Right lobe of liver (tissue), 6 donors: Measurements from ENCODE around the gene AURKA. TPM values are rescaled to one million over a fixed set of nuclear protein-coding genes. Genes with fewer than 3 reads are reported as not detected.
A peak's percentile ranks its signal among the peaks of the same experiment; 100 is the strongest.

Experiments
- ATAC-seq, 4 donors: fragments of 200-7000 bp; cut with Tn5 transposase; one replicate each; pipeline ENCODE4 v1.9.1; 2020; ENCODE audit warnings: mild to moderate bottlenecking in 4 of 4, moderate library complexity in 4 of 4
- DNase-seq, 3 donors: peaks; one replicate each; pipeline ENCODE4 v3.0.0-alpha.2; 2020
- H3K27ac ChIP-seq, 3 donors: fragments of 200-600 bp; one replicate each; pipeline ENCODE4 v1.8.0; 2022
- H3K27me3 ChIP-seq, 2 donors: fragments of 200-600 bp; one replicate each; pipeline ENCODE4 v1.8.0; 2022
- H3K36me3 ChIP-seq, 4 donors: fragments of 200-600 bp; sonication (generic) in 1 of 4; one replicate each; pipeline versions ENCODE4 v1.5.1 to v1.8.0; 2017 to 2022; ENCODE audit warnings: control low read depth in 1 of 4
- H3K4me1 ChIP-seq, 4 donors: fragments of 200-600 bp; sonication (generic) in 1 of 4; one replicate each; pipeline versions ENCODE4 v1.5.1 to v1.8.0; 2017 to 2022; ENCODE audit warnings: control low read depth in 1 of 4
- H3K4me3 ChIP-seq, 3 donors: fragments of 200-600 bp; one replicate each; pipeline ENCODE4 v1.8.0; 2022
- H3K9me3 ChIP-seq, 4 donors: fragments of 200-600 bp; sonication (generic) in 1 of 4; one replicate each; pipeline versions ENCODE4 v1.5.1 to v1.8.0; 2017 to 2022; ENCODE audit warnings: control low read depth in 1 of 4
- CTCF ChIP-seq, 4 donors: fragments of 200-600 bp in 3 of 4; fragments of 450-650 bp in 1 of 4; IDR thresholded peaks; one replicate each; pipeline versions ENCODE4 v1.5.1 to v1.8.0; 2016 to 2022; ENCODE audit warnings: antibody characterized with exemption in 4 of 4, mild to moderate bottlenecking in 2 of 4
- POLR2A ChIP-seq: fragments of 450-650 bp; IDR thresholded peaks from one replicate; pipeline ENCODE4 v1.6.1; 2017; ENCODE audit warnings: antibody characterized with exemption, mild to moderate bottlenecking
- WGBS: methylation state at CpG from one replicate; pipeline ENCODE4 v1.1.6; 2018; ENCODE audit warnings: low coverage, low lambda C conversion rate; ENCODE audit not compliant: insufficient coverage; ENCODE audit errors: missing lambda C conversion rate; 5-methylcytosine and 5-hydroxymethylcytosine counted together
- intact Hi-C, 2 donors: fragments of 100-400 bp; cut with DNase I; formaldehyde crosslinking; loops; one replicate each; pipeline versions ENCODE4 v1.11.2 to v1.14.1; 2022
- total RNA-seq, 6 experiments: library from RNA; depleted of rRNA in 2 of 6; stranded (reverse); fragments of >200 nt in 2 of 6; fragmentation: NEBNext Ultra II Directional in 3 of 6; extraction: Animal tissue kit (Norgen Biotek cat#: 25700) in 3 of 6; gene quantifications; one replicate each; pipeline versions ENCODE4 v1.1.0 to v1.2.4, GENCODE V29; 2016 to 2023
- donor health status: DM: no; HTN: yes; CAD: no.
- donor health status: DM: no; HTN: no; CAD: no.
- donor health status: DM: no; HTN: no; CAD: no.
- donor health status: DM: no; HTN: yes; CAD: no.
- donor health status: DM: no; HTN: yes; CAD: no.

AURKA gene
- total RNA-seq, 6 experiments from 2014 or later, result 1.5 to 7.4 (median 2.5) TPM

- TF ChIP-seq POLR2A (no peak), CTCF (IDR thresholded peaks at IDR 0.05) (no peak)
- 48% methylated on average over 1 of the region's 1 CpG for WGBS
- intact Hi-C loops, result no loop called here
- ATAC-seq (peak in 2 of 4 donors; percentile 15 to 60), DNase-seq (no peak)
- Histone ChIP-seq H3K4me3 (no peak overlapping the region), H3K9me3 (no peaks in the 10 kb centered on the region), H3K27ac (no peak overlapping the region), H3K4me1 (no peaks in the 10 kb centered on the region), H3K27me3 (no peaks in the 10 kb centered on the region), H3K36me3 (no peaks in the 10 kb centered on the region)
Observed at GRCh38 chr20:56380375-56380774, 11.6 kb downstream of the AURKA start.

GRCh38 chr20:56378386-56378785 is 13.6 kb downstream of the AURKA start:
- ATAC-seq (no peak), DNase-seq (no peak)
- no peaks in the 10 kb centered on the region for H3K27me3 ChIP-seq
- H3K4me1 ChIP-seq, result no peaks in the 10 kb centered on the region
- 90% methylated on average over 3 of the region's 3 CpGs for WGBS
- no peak overlapping the region for H3K27ac ChIP-seq
- H3K36me3 ChIP-seq, result no peaks in the 10 kb centered on the region
- no peak for TF ChIP-seq CTCF (IDR thresholded peaks at IDR 0.05)
- no peak for TF ChIP-seq POLR2A
- H3K4me3 ChIP-seq, result no peak overlapping the region
- intact Hi-C loops, result no loop called here
- H3K9me3 ChIP-seq, result no peaks in the 10 kb centered on the region

- H3K27ac ChIP-seq, result no peak overlapping the region
- intact Hi-C loops, result no loop called here
- H3K27me3 ChIP-seq, result no peaks in the 10 kb centered on the region
- ATAC-seq (no peak), DNase-seq (no peak)
- no peaks in the 10 kb centered on the region for H3K4me1 ChIP-seq
- no peaks in the 10 kb centered on the region for H3K36me3 ChIP-seq
- no peak overlapping the region for H3K4me3 ChIP-seq
- TF ChIP-seq POLR2A (no peak), CTCF (IDR thresholded peaks at IDR 0.05) (no peak)
- no peaks in the 10 kb centered on the region for H3K9me3 ChIP-seq
- 74% methylated on average over 2 of the region's 2 CpGs for WGBS
Observed at GRCh38 chr20:56376331-56376730, 15.7 kb downstream of the AURKA start.

GRCh38 chr20:56373942-56374341 is 18.1 kb downstream of the AURKA start:
- DNase-seq (no peak), ATAC-seq (peak in 3 of 4 donors; percentile 48 to 93 (median 56))
- Histone ChIP-seq H3K27ac (no peak overlapping the region), H3K27me3 (no peaks in the 10 kb centered on the region), H3K4me1 (no peaks in the 10 kb centered on the region), H3K36me3 (peaks cover 0 to 4% (median 0%) of the 10 kb centered on the region in 4 donors), H3K9me3 (no peaks in the 10 kb centered on the region), H3K4me3 (no peak overlapping the region)
- no peak for TF ChIP-seq CTCF (IDR thresholded peaks at IDR 0.05)
- TF ChIP-seq POLR2A, result no peak
- whole genome bisulfite sequencing, result 27% methylated on average over 1 of the region's 1 CpG
- intact Hi-C loops, result no loop called here

- no peak for ATAC-seq
- Histone ChIP-seq H3K27ac (no peak overlapping the region), H3K9me3 (no peaks in the 10 kb centered on the region), H3K36me3 (peaks cover 0 to 4% (median under 1%) of the 10 kb centered on the region in 4 donors), H3K4me1 (no peaks in the 10 kb centered on the region), H3K4me3 (no peak overlapping the region), H3K27me3 (no peaks in the 10 kb centered on the region)
- TF ChIP-seq POLR2A (no peak), CTCF (IDR thresholded peaks at IDR 0.05) (no peak)
- 54% methylated on average over 1 of the region's 1 CpG for WGBS
- intact Hi-C loops, result no loop called here
- no peak for DNase-seq
Observed at GRCh38 chr20:56372850-56373249, 19.2 kb downstream of the AURKA start.
